Endothelial cell of umbilical vein (primary cell): Measurements from ENCODE around the gene C1QL2. TPM values are rescaled to one million over a fixed set of nuclear protein-coding genes. Genes with fewer than 3 reads are reported as not detected.

Experiments
- BruUV-seq: library from RNA; stranded (reverse); fragments of 400-500 nt; replicated peaks from 2 replicates; lab custom pipeline; 2021; lab: Mats Ljungman, UMichigan
- CTCF ChIA-PET: fragments of 300-600, 350-600 bp; sonication (Branson Sonifier 250); formaldehyde crosslinking; loops from one replicate; lab custom pipeline; 2021; ENCODE audit warnings: antibody characterized with exemption, inconsistent platforms; lab: Charles Lee
- POLR2A ChIA-PET: fragments of 300-600, 350-600 bp; sonication (Branson Sonifier 250); formaldehyde crosslinking; loops from one replicate; lab custom pipeline; 2021; ENCODE audit warnings: antibody characterized with exemption, inconsistent platforms; lab: Charles Lee
- DNase-seq: peaks from one replicate; pipeline ENCODE4 v3.0.0-alpha.2; 2011; ENCODE audit warnings: low read depth, low spot score
- FAIRE-seq: peaks from 2 replicates; lab custom pipeline; 2011; peaks lifted over from hg19 to GRCh38; lab: Jason Lieb, UNC
- H2AFZ ChIP-seq: 2 replicates; pipeline ENCODE4 v1.6.0; 2012; ENCODE audit warnings: low read depth, low read length, control low read depth, inconsistent platforms
- H3K27ac ChIP-seq: 2 replicates; pipeline ENCODE4 v1.5.1; 2011; ENCODE audit warnings: low read depth, mild to moderate bottlenecking, control low read depth, low read length, moderate library complexity; ENCODE audit not compliant: insufficient read depth
- H3K27me3 ChIP-seq, 2 experiments: 2 replicates each; pipeline versions ENCODE4 v1.6.0 to v1.6.1; 2011; ENCODE audit warnings: low read length in 2 of 2, mixed read lengths in 1 of 2; ENCODE audit not compliant: control insufficient read depth in 2 of 2, insufficient read depth in 2 of 2
- H3K36me3 ChIP-seq, 2 experiments: 2 replicates in 1 of 2; 3 replicates in 1 of 2; pipeline ENCODE4 v1.5.1; 2011; ENCODE audit warnings: low read length in 2 of 2, mild to moderate bottlenecking in 1 of 2, moderate library complexity in 1 of 2; ENCODE audit not compliant: control insufficient read depth in 2 of 2, insufficient read depth in 2 of 2; ENCODE audit errors: extremely low read depth in 1 of 2
- H3K4me1 ChIP-seq: 3 replicates; pipeline ENCODE4 v1.5.1; 2011; ENCODE audit warnings: mild to moderate bottlenecking, low read length; ENCODE audit not compliant: control insufficient read depth, insufficient read depth; ENCODE audit errors: extremely low read depth
- H3K4me2 ChIP-seq: 2 replicates; pipeline ENCODE4 v1.6.1; 2011; ENCODE audit warnings: low read length, control low read depth, mixed read lengths; ENCODE audit not compliant: insufficient read depth
- H3K4me3 ChIP-seq, 3 experiments: fragments of 200-600 bp in 1 of 3; sonication (generic), shearing (Covaris generic) in 1 of 3; replicated peaks in 1 of 3; 2 replicates each; pipeline ENCODE4 v1.5.1; 2011 to 2016; ENCODE audit warnings: control low read depth in 3 of 3, low read length in 3 of 3, mild to moderate bottlenecking in 2 of 3, inconsistent platforms in 1 of 3, low read depth in 1 of 3, moderate library complexity in 1 of 3; ENCODE audit not compliant: insufficient read depth in 1 of 3
- H3K79me2 ChIP-seq: 2 replicates; pipeline ENCODE4 v1.6.0; 2012; ENCODE audit warnings: low read length, inconsistent platforms; ENCODE audit not compliant: control insufficient read depth, insufficient read depth
- H3K9ac ChIP-seq: replicated peaks from 2 replicates; pipeline ENCODE3; 2011; ENCODE audit warnings: low read length, control low read depth; ENCODE audit not compliant: insufficient read depth; ENCODE audit errors: extremely low read depth
- H3K9me1 ChIP-seq: replicated peaks from 3 replicates; pipeline ENCODE4 v1.6.0; 2011; ENCODE audit warnings: mild to moderate bottlenecking, low read length; ENCODE audit not compliant: control insufficient read depth, insufficient read depth; ENCODE audit errors: extremely low read depth
- H3K9me3 ChIP-seq: replicated peaks from 2 replicates; pipeline ENCODE4 v1.5.1; 2012; ENCODE audit warnings: low read length, inconsistent platforms; ENCODE audit not compliant: control insufficient read depth, insufficient read depth
- H4K20me1 ChIP-seq: replicated peaks from 2 replicates; pipeline ENCODE3; 2011; ENCODE audit warnings: mild to moderate bottlenecking, low read length; ENCODE audit not compliant: control insufficient read depth, insufficient read depth; ENCODE audit errors: extremely low read depth
- CTCF ChIP-seq, 2 donors: IDR thresholded peaks; 1 replicate in 1 of 2; 2 replicates in 1 of 2; pipeline ENCODE4 v1.5.1; 2011; ENCODE audit warnings: low read length in 2 of 2, mild to moderate bottlenecking in 2 of 2, moderate library complexity in 2 of 2, control low read depth in 1 of 2, inconsistent platforms in 1 of 2, low read depth in 1 of 2; ENCODE audit not compliant: insufficient read depth in 1 of 2; ENCODE audit errors: extremely low read depth in 1 of 2
- EZH2 ChIP-seq: IDR thresholded peaks from 2 replicates; pipeline ENCODE4 v1.6.1; 2012; ENCODE audit warnings: borderline replicate concordance, low read depth, mild to moderate bottlenecking, moderate library complexity, low read length, inconsistent platforms; ENCODE audit not compliant: severe bottlenecking
- FOS ChIP-seq: IDR thresholded peaks from 2 replicates; pipeline ENCODE4 v1.6.1; 2011; ENCODE audit warnings: mild to moderate bottlenecking, low read length, moderate library complexity, borderline replicate concordance; ENCODE audit not compliant: insufficient read depth
- GATA2 ChIP-seq: IDR thresholded peaks from 2 replicates; pipeline ENCODE4 v1.7.0; 2011; ENCODE audit warnings: low read depth, mild to moderate bottlenecking, moderate library complexity, mixed read lengths, low read length; ENCODE audit not compliant: insufficient read length, insufficient read depth
- JUN ChIP-seq: IDR thresholded peaks from 2 replicates; pipeline ENCODE4 v1.6.1; 2011; ENCODE audit warnings: borderline replicate concordance, low read depth; ENCODE audit not compliant: insufficient read length, insufficient read depth
- MAX ChIP-seq: IDR thresholded peaks from 2 replicates; pipeline ENCODE4 v1.6.1; 2011; ENCODE audit not compliant: insufficient read depth, insufficient read length
- MYC ChIP-seq: IDR thresholded peaks from one replicate; pipeline ENCODE4 v1.6.1; 2011; ENCODE audit warnings: mild to moderate bottlenecking, low read depth, low read length
- POLR2A ChIP-seq: IDR thresholded peaks from 2 replicates; pipeline ENCODE4 v1.6.1; 2012; ENCODE audit warnings: low read depth, mild to moderate bottlenecking, control low read depth, low read length
- POLR2AphosphoS5 ChIP-seq: IDR thresholded peaks from 2 replicates; pipeline ENCODE4 v1.6.1; 2012; ENCODE audit warnings: low read depth, mild to moderate bottlenecking, control low read depth, low read length, moderate library complexity; ENCODE audit not compliant: insufficient read depth
- dilution Hi-C: fragments of 300-500 bp; cut with MboI; formaldehyde crosslinking; loops from one replicate; pipeline ENCODE4 v1.15.0; 2019; ENCODE audit warnings: low sequenced_read_pairs; ENCODE audit not compliant: extremely low pct_ligation_motif_present
- intact Hi-C: fragments of 100-400 bp; cut with micrococcal nuclease; formaldehyde crosslinking; loops from one replicate; pipeline ENCODE4 v1.10.0; 2022
- polyA plus RNA-seq, 4 experiments: library from polyadenylated mRNA; depleted of rRNA in 3 of 4; stranded (reverse) in 3 of 4; unstranded in 1 of 4; fragments of >200 nt; gene quantifications; 2 replicates each; pipeline versions ENCODE4 v1.2.1 to v1.2.3, GENCODE V29; 2011 to 2012; ENCODE audit warnings: missing spikeins in 1 of 4
- total RNA-seq: library from RNA; stranded (reverse); gene quantifications from 2 replicates; pipeline ENCODE4 v1.2.3, GENCODE V29; 2021

C1QL2 gene
- total and polyA plus RNA-seq, 2 donors (not counting 3 experiments of a cell fraction or from before 2014, with no cell fraction given), result not detected

GRCh38 chr2:119142824-119143223, 15.7 kb downstream of the C1QL2 start:
- DNase-seq, result no peak
- Histone ChIP-seq H3K36me3 (no peaks in the 10 kb centered on the region), H4K20me1 (no peaks in the 10 kb centered on the region), H3K4me2 (no peak overlapping the region), H3K27ac (no peak overlapping the region), H3K9me1 (no peaks in the 10 kb centered on the region), H3K79me2 (no peaks in the 10 kb centered on the region), H3K27me3 (no peaks in the 10 kb centered on the region), H2AFZ (no peak overlapping the region), H3K9ac (no peak overlapping the region), H3K4me1 (no peaks in the 10 kb centered on the region), H3K4me3 (no peak overlapping the region), H3K9me3 (no peaks in the 10 kb centered on the region)
- BruUV-seq, result no TSS peak
- dilution Hi-C loops (no loop called here), intact Hi-C loops (no loop called here)
- no peak for FAIRE-seq
- TF ChIP-seq POLR2A, result no peak
- TF ChIP-seq EZH2, result no peak
- TF ChIP-seq CTCF (IDR thresholded peaks at IDR 0.05; ENCODE audit: extremely low read depth in 1 of 2, insufficient read depth in 1 of 2, low read depth in 1 of 2, low read length in 2 of 2), result no peak
- no peak for TF ChIP-seq MAX
- TF ChIP-seq JUN, result no peak
- no peak for TF ChIP-seq GATA2
- TF ChIP-seq MYC, result no peak
- no peak for TF ChIP-seq FOS
- no peak for TF ChIP-seq POLR2AphosphoS5
- ChIA-PET POLR2A (no interaction called here), CTCF (no interaction called here)
